Measurements from ENCODE around the gene STK11IP. TPM values are rescaled to one million over a fixed set of nuclear protein-coding genes. Genes with fewer than 3 reads are reported as not detected.

The STK11IP gene
- total and polyA plus RNA-seq, 10 of the 15 experiments (the other 5 are each of a cell fraction or from before 2014, with no cell fraction given), result 0.42 to 24.0 (median 11.4) TPM

- ChIA-PET POLR2A (no interaction called here), SMC1A (ENCODE audit: uncharacterized antibody, unreplicated experiment) (interaction anchor here (1.2 kb wide), 1 partner anchor 70 kb away, joined by 4 read pairs; no protein-coding TSS in a partner anchor), RAD21 (ENCODE audit: unreplicated experiment) (no interaction called here), CTCF (no interaction called here)
- in situ Hi-C loops (cut with MboI) (no loop called here), intact Hi-C loops (cut with micrococcal nuclease; ENCODE audit: unreplicated experiment) (no loop called here)
- Histone ChIP-seq H3K9me3 (replicated peaks; ENCODE audit: control insufficient read depth, insufficient read depth, low read length) (no peaks in the 10 kb centered on the region), H3K27me3 (replicated peaks in 1 of 2; ENCODE audit: control insufficient read depth in 2 of 2, insufficient read depth in 2 of 2, low read length in 1 of 2) (no peaks in the 10 kb centered on the region; a peak in 1 of 4 replicates), H3K4me2 (ENCODE audit: control insufficient read depth, insufficient read depth) (no peak overlapping the region), H3K4me3 (no peak overlapping the region), H3K4me1 (ENCODE audit: control insufficient read depth, insufficient read depth, low read length) (no peaks in the 10 kb centered on the region), H4K20me1 (ENCODE audit: control insufficient read depth, insufficient read depth) (no peaks in the 10 kb centered on the region), H2AFZ (ENCODE audit: control insufficient read depth, low read depth, low read length) (no peak overlapping the region), H3K27ac (ENCODE audit: control insufficient read depth, insufficient read depth) (no peak overlapping the region), H3K9ac (ENCODE audit: control insufficient read depth, insufficient read depth, low read length) (no peak overlapping the region), H3K79me2 (ENCODE audit: control insufficient read depth, insufficient read depth, low read length) (no peaks in the 10 kb centered on the region), H3K36me3 (ENCODE audit: control insufficient read depth in 2 of 2, insufficient read depth in 2 of 2, low read length in 1 of 2) (no peaks in the 10 kb centered on the region)
- ATAC-seq (no peak), FAIRE-seq (no peak), DNase-seq (ENCODE audit: low read depth, low spot score) (no peak)
- TF ChIP-seq CBFB (IDR thresholded peaks at IDR 0.05; ENCODE audit: low read depth) (no peak), IRF3 (IDR thresholded peaks at IDR 0.05) (no peak), NRF1 (conservative IDR thresholded peaks at IDR 0.05; ENCODE audit: low read depth, low read length) (no peak), MAX (IDR thresholded peaks at IDR 0.05; ENCODE audit: low read depth, low read length) (no peak), CEBPB (IDR thresholded peaks at IDR 0.05; ENCODE audit: borderline replicate concordance in 1 of 2, low read depth in 2 of 2, low read length in 2 of 2) (no peak), HDGF (IDR thresholded peaks at IDR 0.05) (no peak), DPF2 (IDR thresholded peaks at IDR 0.05) (no peak)
- BruUV-seq (replicated peaks), result no TSS peak
- WGBS (ENCODE audit: insufficient coverage, insufficient replicate concordance, low lambda C conversion rate, missing lambda C conversion rate), result 31% methylated on average over 3 of the region's 3 CpGs
Measured at GRCh38 chr2:219618733-219619122, 21.1 kb downstream of the STK11IP start.

- CTCF ChIA-PET, result interaction anchor here (0.8 to 1.8 kb wide), 3 partner anchors 23 to 70 kb away, joined by 3 to 4 read pairs (median 4); no protein-coding TSS in a partner anchor
- Histone ChIP-seq H3K79me2 (ENCODE audit: control insufficient read depth, insufficient read depth, low read length) (no peaks in the 10 kb centered on the region), H3K27me3 (replicated peaks in 1 of 2; ENCODE audit: control insufficient read depth in 2 of 2, insufficient read depth in 2 of 2, low read length in 1 of 2) (no peaks in the 10 kb centered on the region; a peak in 1 of 4 replicates), H3K27ac (ENCODE audit: control insufficient read depth, insufficient read depth) (no peak overlapping the region), H3K4me3 (no peak overlapping the region), H3K4me1 (ENCODE audit: control insufficient read depth, insufficient read depth, low read length) (no peaks in the 10 kb centered on the region), H2AFZ (ENCODE audit: control insufficient read depth, low read depth, low read length) (no peak overlapping the region), H3K4me2 (ENCODE audit: control insufficient read depth, insufficient read depth) (no peak overlapping the region), H4K20me1 (ENCODE audit: control insufficient read depth, insufficient read depth) (no peaks in the 10 kb centered on the region), H3K9ac (ENCODE audit: control insufficient read depth, insufficient read depth, low read length) (no peak overlapping the region), H3K9me3 (replicated peaks; ENCODE audit: control insufficient read depth, insufficient read depth, low read length) (no peaks in the 10 kb centered on the region), H3K36me3 (ENCODE audit: control insufficient read depth in 2 of 2, insufficient read depth in 2 of 2, low read length in 1 of 2) (no peaks in the 10 kb centered on the region)
- SMC1A ChIA-PET (ENCODE audit: uncharacterized antibody, unreplicated experiment), result interaction anchor here (1.2 kb wide), 1 partner anchor 70 kb away, joined by 4 read pairs; no protein-coding TSS in a partner anchor
- FAIRE-seq, result no peak
- POLR2A ChIA-PET, result no interaction called here
- DNase-seq (ENCODE audit: low read depth, low spot score), result no peak
- RAD21 ChIA-PET (ENCODE audit: unreplicated experiment), result no interaction called here
- ATAC-seq, result no peak
- TF ChIP-seq YBX1 (IDR thresholded peaks at IDR 0.05) (no peak), TARDBP (IDR thresholded peaks at IDR 0.05; ENCODE audit: borderline replicate concordance) (no peak), ATF3 (IDR thresholded peaks at IDR 0.05; ENCODE audit: borderline replicate concordance, extremely low read depth, low read depth, low read length) (no peak), POLR2A (IDR thresholded peaks at IDR 0.05; ENCODE audit: low read depth, low read length) (no peak), CBX3 (IDR thresholded peaks at IDR 0.05; ENCODE audit: borderline replicate concordance, low read depth) (no peak), NR2F1 (conservative IDR thresholded peaks at IDR 0.05) (no peak), STAT1 (conservative IDR thresholded peaks at IDR 0.05) (no peak), HDGF (IDR thresholded peaks at IDR 0.05) (no peak)
- in situ Hi-C loops (cut with MboI), result no loop called here
- intact Hi-C loops (cut with micrococcal nuclease; ENCODE audit: unreplicated experiment), result no loop called here
- 48% methylated on average over 4 of the region's 4 CpGs for WGBS (ENCODE audit: insufficient coverage, insufficient replicate concordance, low lambda C conversion rate, missing lambda C conversion rate)
- BruUV-seq (replicated peaks), result no TSS peak
Measured at GRCh38 chr2:219619235-219619634, 21.6 kb downstream of the STK11IP start.
